ENCODE measurements around the gene LRRC23. TPM values are rescaled to one million over a fixed set of nuclear protein-coding genes. Genes with fewer than 3 reads are reported as not detected.
A peak's percentile ranks its signal among the peaks of the same experiment; 100 is the strongest.
"Not testable (repeated sequence)": the region's sequence is repeated elsewhere in the genome, so short reads cannot be mapped to it uniquely, and the experiment has no call there.

Gene LRRC23
- polyA plus RNA-seq, 3 donors: 4.9 to 6.8 (median 5.1) TPM

GRCh38 chr12:6863033-6863432 is 41.6 kb upstream of the LRRC23 start:
- H3K36me3 Mint-ChIP-seq: peaks cover 70 to 82% of the 10 kb centered on the region in 2 donors
- WGBS (ENCODE audit: insufficient coverage): 98% methylated on average over 9 of the region's 11 CpGs

DNA sequence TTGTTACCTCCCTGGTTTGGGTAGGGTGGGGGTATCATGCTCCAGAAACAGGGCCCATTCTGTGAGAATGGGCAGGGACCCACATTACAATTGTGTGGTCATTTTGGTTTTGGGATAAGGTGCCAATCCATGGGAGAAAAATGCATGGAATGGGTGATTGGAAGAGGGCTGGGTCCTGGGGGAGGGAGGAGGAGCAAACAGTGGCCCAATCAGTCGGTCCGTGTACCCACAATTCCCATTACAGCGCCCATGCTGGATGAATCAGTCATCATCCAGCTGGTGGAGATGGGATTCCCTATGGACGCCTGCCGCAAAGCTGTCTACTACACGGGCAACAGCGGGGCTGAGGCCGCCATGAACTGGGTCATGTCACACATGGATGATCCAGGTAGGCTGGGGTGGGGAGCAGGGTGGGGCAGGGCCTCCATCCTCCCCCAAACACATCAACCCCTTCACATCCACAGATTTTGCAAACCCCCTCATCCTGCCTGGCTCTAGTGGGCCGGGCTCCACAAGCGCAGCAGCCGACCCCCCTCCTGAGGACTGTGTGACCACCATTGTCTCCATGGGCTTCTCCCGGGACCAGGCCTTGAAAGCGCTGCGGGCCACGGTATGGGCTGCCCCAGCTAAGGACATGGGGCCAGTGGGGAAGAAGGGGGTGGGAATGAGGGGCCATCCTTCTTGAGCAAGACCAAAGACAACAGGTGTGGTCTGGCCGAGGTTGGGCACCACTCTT is 40.9 kb upstream of the LRRC23 start:
- no peak overlapping the region for H3K9ac ChIP-seq (ENCODE audit: insufficient read depth, low read length, poor library complexity, severe bottlenecking)
- H3K27ac ChIP-seq (ENCODE audit: low read depth in 1 of 2, low read length in 2 of 2): no peak overlapping the region
- Mint-ChIP-seq H3K9me3 (no peaks in the 10 kb centered on the region), H3K36me3 (peaks cover 63 to 78% of the 10 kb centered on the region in 2 donors), H3K4me3 (no peak overlapping the region), H3K4me1 (peaks cover 16% of the 10 kb centered on the region), H3K27ac (peak overlapping the region in 2 of 7 donors; percentile 18 to 46), H3K27me3 (ENCODE audit: low read depth in 3 of 3) (peaks cover 0 to 5% (median 0%) of the 10 kb centered on the region in 3 donors)
- no peak for DNase-seq
- intact Hi-C loops (cut with micrococcal nuclease): no loop called here
- H2AFZ ChIP-seq (ENCODE audit: insufficient read depth, low read depth, low read length, poor library complexity, severe bottlenecking): no peak overlapping the region
- peaks cover 14 to 18% of the 10 kb centered on the region in 2 donors for H3K4me1 ChIP-seq (ENCODE audit: control insufficient read depth in 1 of 2, insufficient read depth in 2 of 2, low read length in 2 of 2)
- H3K4me3 ChIP-seq (replicated peaks in 1 of 3; ENCODE audit: low read depth in 2 of 3, low read length in 3 of 3): no peak overlapping the region
- H3K9me3 ChIP-seq (replicated peaks in 1 of 2; ENCODE audit: control insufficient read depth in 1 of 2, insufficient read depth in 1 of 2, low read length in 2 of 2): no peaks in the 10 kb centered on the region
- no peak for TF ChIP-seq CTCF (IDR thresholded peaks at IDR 0.05)
- WGBS (ENCODE audit: insufficient coverage): 100% methylated on average over 7 of the region's 16 CpGs
- H3K4me2 ChIP-seq (replicated peaks; ENCODE audit: extremely low read depth, low read length, poor library complexity, severe bottlenecking): no peak overlapping the region
- H3K27me3 ChIP-seq (ENCODE audit: control insufficient read depth in 2 of 2, insufficient read depth in 2 of 2, low read length in 2 of 2): no peaks in the 10 kb centered on the region
- H3K36me3 ChIP-seq (replicated peaks in 1 of 2; ENCODE audit: control insufficient read depth in 1 of 2, insufficient read depth in 2 of 2, low read length in 2 of 2): peaks cover 65 to 74% of the 10 kb centered on the region in 2 donors
- H4K20me1 ChIP-seq (ENCODE audit: insufficient read depth, low read length): peaks cover 12% of the 10 kb centered on the region
- H3K79me2 ChIP-seq (ENCODE audit: insufficient read depth, low read length): peaks cover 14% of the 10 kb centered on the region

More at GRCh38 chr12:6863033-6863432, 41.6 kb upstream of the LRRC23 start:
- Histone ChIP-seq H4K20me1 (ENCODE audit: insufficient read depth, low read length) (peaks cover 5% of the 10 kb centered on the region), H3K79me2 (ENCODE audit: insufficient read depth, low read length) (peaks cover 7% of the 10 kb centered on the region), H3K4me1 (ENCODE audit: control insufficient read depth in 1 of 2, insufficient read depth in 2 of 2, low read length in 2 of 2) (peaks cover 7 to 11% of the 10 kb centered on the region in 2 donors), H3K27ac (ENCODE audit: low read depth in 1 of 2, low read length in 2 of 2) (no peak overlapping the region), H2AFZ (ENCODE audit: insufficient read depth, low read depth, low read length, poor library complexity, severe bottlenecking) (no peak overlapping the region), H3K4me3 (replicated peaks in 1 of 3; ENCODE audit: low read depth in 2 of 3, low read length in 3 of 3) (no peak overlapping the region), H3K4me2 (replicated peaks; ENCODE audit: extremely low read depth, low read length, poor library complexity, severe bottlenecking) (no peak overlapping the region), H3K9ac (ENCODE audit: insufficient read depth, low read length, poor library complexity, severe bottlenecking) (no peak overlapping the region), H3K27me3 (ENCODE audit: control insufficient read depth in 2 of 2, insufficient read depth in 2 of 2, low read length in 2 of 2) (no peaks in the 10 kb centered on the region), H3K9me3 (replicated peaks in 1 of 2; ENCODE audit: control insufficient read depth in 1 of 2, insufficient read depth in 1 of 2, low read length in 2 of 2) (no peaks in the 10 kb centered on the region), H3K36me3 (replicated peaks in 1 of 2; ENCODE audit: control insufficient read depth in 1 of 2, insufficient read depth in 2 of 2, low read length in 2 of 2) (peaks cover 72 to 82% of the 10 kb centered on the region in 2 donors)
- Mint-ChIP-seq H3K9me3 (no peaks in the 10 kb centered on the region), H3K4me3 (peak overlapping the region in 1 of 2 donors; percentile 25), H3K4me1 (peaks cover 9% of the 10 kb centered on the region), H3K27ac (peak overlapping the region in 1 of 7 donors; percentile 39), H3K27me3 (ENCODE audit: low read depth in 3 of 3) (peaks cover 0 to 5% (median 0%) of the 10 kb centered on the region in 3 donors)
- intact Hi-C loops (cut with micrococcal nuclease): no loop called here
- no peak for TF ChIP-seq CTCF (IDR thresholded peaks at IDR 0.05)
- DNase-seq: no peak

GRCh38 chr12:6865307-6865706 is 39.3 kb upstream of the LRRC23 start:
- peaks cover 22 to 34% of the 10 kb centered on the region in 2 donors for H3K4me1 ChIP-seq (ENCODE audit: control insufficient read depth in 1 of 2, insufficient read depth in 2 of 2, low read length in 2 of 2)
- H3K9ac ChIP-seq (ENCODE audit: insufficient read depth, low read length, poor library complexity, severe bottlenecking); H3K27me3 Mint-ChIP-seq (ENCODE audit: low read depth in 3 of 3); H3K27ac ChIP-seq (ENCODE audit: low read depth in 1 of 2, low read length in 2 of 2); H3K9me3 Mint-ChIP-seq; H3K27ac Mint-ChIP-seq; H3K9me3 ChIP-seq (replicated peaks in 1 of 2; ENCODE audit: control insufficient read depth in 1 of 2, insufficient read depth in 1 of 2, low read length in 2 of 2); H3K4me3 ChIP-seq (replicated peaks in 1 of 3; ENCODE audit: low read depth in 2 of 3, low read length in 3 of 3); H3K27me3 ChIP-seq (ENCODE audit: control insufficient read depth in 2 of 2, insufficient read depth in 2 of 2, low read length in 2 of 2); DNase-seq; H3K4me3 Mint-ChIP-seq; H2AFZ ChIP-seq (ENCODE audit: insufficient read depth, low read depth, low read length, poor library complexity, severe bottlenecking); H3K4me2 ChIP-seq (replicated peaks; ENCODE audit: extremely low read depth, low read length, poor library complexity, severe bottlenecking): not testable (repeated sequence)
- 100% methylated on average over 3 of the region's 5 CpGs for WGBS (ENCODE audit: insufficient coverage)
- peaks cover 27% of the 10 kb centered on the region for H4K20me1 ChIP-seq (ENCODE audit: insufficient read depth, low read length)
- H3K36me3 ChIP-seq (replicated peaks in 1 of 2; ENCODE audit: control insufficient read depth in 1 of 2, insufficient read depth in 2 of 2, low read length in 2 of 2): peaks cover 61 to 68% of the 10 kb centered on the region in 2 donors
- intact Hi-C loops (cut with micrococcal nuclease): loop anchor here in 1 of 2 donors (5.0 kb wide), 1 partner anchor 247 kb away; no protein-coding TSS in a partner anchor
- H3K36me3 Mint-ChIP-seq: peaks cover 64 to 78% of the 10 kb centered on the region in 2 donors
- peaks cover 29% of the 10 kb centered on the region for H3K79me2 ChIP-seq (ENCODE audit: insufficient read depth, low read length)
- peaks cover 31% of the 10 kb centered on the region for H3K4me1 Mint-ChIP-seq

All from CD14-positive monocyte (primary cell).